ENCODE results near the gene PARVB.

The PARVB gene

DNA sequence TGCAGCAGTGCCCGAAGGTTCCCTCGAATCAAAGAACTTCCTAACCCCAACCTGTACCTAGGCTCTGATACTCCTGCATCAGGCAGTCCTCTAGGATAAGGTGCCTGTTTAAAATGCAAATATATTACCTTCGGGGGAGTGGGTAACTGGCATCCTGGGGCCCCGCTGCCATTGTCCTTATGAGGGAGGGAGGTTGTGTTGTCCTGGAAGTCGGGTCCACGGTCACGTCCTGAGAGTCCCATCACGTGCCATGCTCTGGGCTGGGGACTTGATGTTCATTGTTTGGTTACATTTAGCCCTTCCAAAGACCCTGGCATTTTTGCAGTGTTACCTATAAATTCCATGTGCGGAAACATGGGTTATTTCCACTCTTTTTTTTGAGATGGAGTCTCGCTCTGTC lies 67.6 kb downstream of the PARVB start:
- TF ChIP-seq, protein P1, sequence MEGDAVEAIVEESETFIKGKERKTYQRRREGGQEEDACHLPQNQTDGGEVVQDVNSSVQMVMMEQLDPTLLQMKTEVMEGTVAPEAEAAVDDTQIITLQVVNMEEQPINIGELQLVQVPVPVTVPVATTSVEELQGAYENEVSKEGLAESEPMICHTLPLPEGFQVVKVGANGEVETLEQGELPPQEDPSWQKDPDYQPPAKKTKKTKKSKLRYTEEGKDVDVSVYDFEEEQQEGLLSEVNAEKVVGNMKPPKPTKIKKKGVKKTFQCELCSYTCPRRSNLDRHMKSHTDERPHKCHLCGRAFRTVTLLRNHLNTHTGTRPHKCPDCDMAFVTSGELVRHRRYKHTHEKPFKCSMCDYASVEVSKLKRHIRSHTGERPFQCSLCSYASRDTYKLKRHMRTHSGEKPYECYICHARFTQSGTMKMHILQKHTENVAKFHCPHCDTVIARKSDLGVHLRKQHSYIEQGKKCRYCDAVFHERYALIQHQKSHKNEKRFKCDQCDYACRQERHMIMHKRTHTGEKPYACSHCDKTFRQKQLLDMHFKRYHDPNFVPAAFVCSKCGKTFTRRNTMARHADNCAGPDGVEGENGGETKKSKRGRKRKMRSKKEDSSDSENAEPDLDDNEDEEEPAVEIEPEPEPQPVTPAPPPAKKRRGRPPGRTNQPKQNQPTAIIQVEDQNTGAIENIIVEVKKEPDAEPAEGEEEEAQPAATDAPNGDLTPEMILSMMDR (IDR thresholded peaks at IDR 0.05; ENCODE audit: low read length, missing control alignments) = no peak
- no peak overlapping the region for H3K4me3 ChIP-seq (replicated peaks; ENCODE audit: low read depth, low read length)
- DNase-seq (ENCODE audit: low read depth) = no peak

GRCh38 chr22:44092636-44093220 lies 68.6 kb downstream of the PARVB start:
- H3K4me3 ChIP-seq (replicated peaks; ENCODE audit: low read depth, low read length) = no peak overlapping the region
- TF ChIP-seq, protein P1 (IDR thresholded peaks at IDR 0.05; ENCODE audit: low read length, missing control alignments) = no peak
- DNase-seq (ENCODE audit: low read depth) = no peak

GRCh38 chr22:44093791-44094190 lies 69.7 kb downstream of the PARVB start:
- TF ChIP-seq, protein P1 (IDR thresholded peaks at IDR 0.05; ENCODE audit: low read length, missing control alignments) = no peak
- H3K4me3 ChIP-seq (replicated peaks; ENCODE audit: low read depth, low read length) = no peak overlapping the region
- no peak for DNase-seq (ENCODE audit: low read depth)

- DNase-seq (ENCODE audit: low read depth) = no peak
- H3K4me3 ChIP-seq (replicated peaks; ENCODE audit: low read depth, low read length) = no peak overlapping the region
- TF ChIP-seq, protein P1 (IDR thresholded peaks at IDR 0.05; ENCODE audit: low read length, missing control alignments) = no peak
Measured at GRCh38 chr22:44094751-44095302, 70.7 kb downstream of the PARVB start.

DNA sequence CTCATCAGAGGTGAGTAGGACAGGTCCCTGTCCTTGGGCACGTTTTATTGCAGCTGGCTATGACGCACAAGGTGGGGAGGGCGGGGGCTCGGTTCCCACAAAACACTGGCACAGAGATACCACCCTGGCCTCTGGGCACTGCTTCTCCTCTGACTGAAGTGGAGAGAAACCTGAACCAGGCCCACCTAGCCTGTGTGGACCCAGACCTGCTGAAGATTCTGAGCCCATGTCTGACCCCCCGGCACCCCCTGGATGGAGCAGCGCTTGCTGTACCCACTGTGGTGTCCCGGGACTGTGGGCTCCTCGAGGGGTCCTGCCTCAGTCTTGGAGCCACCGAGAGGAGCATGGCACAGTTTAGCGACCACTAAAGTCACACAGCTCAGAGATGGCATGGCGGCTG lies 72.6 kb downstream of the PARVB start:
- TF ChIP-seq, protein P1 (IDR thresholded peaks at IDR 0.05; ENCODE audit: low read length, missing control alignments) = no peak
- no peak overlapping the region for H3K4me3 ChIP-seq (replicated peaks; ENCODE audit: low read depth, low read length)
- no peak for DNase-seq (ENCODE audit: low read depth)

DNA sequence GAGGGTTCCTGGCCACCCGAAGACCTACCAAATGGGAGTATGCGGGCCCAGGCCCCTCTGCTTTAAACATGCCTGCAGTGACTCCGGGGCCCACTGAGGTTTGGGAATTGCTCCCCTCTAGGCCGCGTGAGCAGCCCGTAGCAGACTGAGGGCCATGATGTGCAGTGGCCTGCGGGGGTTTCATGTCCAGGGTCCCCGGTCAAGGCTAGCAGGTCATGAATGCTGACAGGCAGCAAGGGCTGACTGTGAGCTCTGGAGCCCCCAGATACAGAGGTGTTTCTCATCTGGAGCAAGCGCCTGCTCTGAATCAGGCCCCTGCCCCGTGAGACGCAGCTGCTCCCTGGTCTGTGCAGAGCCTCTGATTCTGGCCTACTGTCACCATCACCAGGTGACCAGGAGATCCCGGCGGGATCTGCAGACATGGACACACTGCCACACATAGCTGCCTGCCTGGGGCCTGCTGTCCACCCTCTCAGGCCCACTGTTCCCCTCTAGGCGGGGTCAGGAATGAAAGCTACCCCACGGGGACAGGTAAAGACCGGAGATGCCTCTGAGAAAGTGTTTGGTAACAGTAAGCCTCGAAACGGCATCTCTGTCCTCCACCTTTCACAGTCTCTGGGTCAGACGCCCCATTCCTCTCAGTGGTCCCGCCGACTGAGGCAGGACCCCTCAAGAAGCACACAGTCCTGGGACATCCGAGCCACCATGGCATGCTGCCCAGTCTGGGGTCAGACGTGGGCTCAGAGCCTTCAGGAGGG lies 73.3 kb downstream of the PARVB start:
- no peak overlapping the region for H3K4me3 ChIP-seq (replicated peaks; ENCODE audit: low read depth, low read length)
- TF ChIP-seq, protein P1 (IDR thresholded peaks at IDR 0.05; ENCODE audit: low read length, missing control alignments) = no peak
- no peak for DNase-seq (ENCODE audit: low read depth)

Measured in fibroblast of pulmonary artery (primary cell).